Measurements from ENCODE around the gene ATP5IF1. TPM values are rescaled to one million over a fixed set of nuclear protein-coding genes. Genes with fewer than 3 reads are reported as not detected.

Gene ATP5IF1
- total and polyA plus RNA-seq, 2 of the 13 experiments (the other 11 are each of a cell fraction or from before 2014, with no cell fraction given), result 97.7 to 131 TPM

GRCh38 chr1:28232558-28233263 lies 3.2 kb upstream of the ATP5IF1 start, which contains the start of gene DNAJC8 (continued):
- TF ChIP-seq PHF21A (CRISPR knock-in tag; IDR thresholded peaks at IDR 0.05) (peak; percentile 28; the same call in 1 of the 2 replicates), ISL2 (CRISPR knock-in tag; IDR thresholded peaks at IDR 0.05) (no peak), TFE3 (CRISPR knock-in tag; IDR thresholded peaks at IDR 0.05) (peak; percentile 92), ZBTB2 (CRISPR knock-in tag; IDR thresholded peaks at IDR 0.05; ENCODE audit: low read depth) (no peak), RXRA (CRISPR knock-in tag; IDR thresholded peaks at IDR 0.05) (no peak; the same call in 1 of the 2 replicates), HCFC1 (IDR thresholded peaks at IDR 0.05; ENCODE audit: low read depth, low read length) (no peak; the same call in 1 of the 2 replicates), CBFB (CRISPR knock-in tag; IDR thresholded peaks at IDR 0.05) (0 out of 2 replicates have a peak, but pooled peaks have one; percentile 36), AKNA (CRISPR knock-in tag; IDR thresholded peaks at IDR 0.05; ENCODE audit: borderline replicate concordance) (no peak), MEIS2 (CRISPR knock-in tag; IDR thresholded peaks at IDR 0.05) (no peak), RORA (CRISPR knock-in tag; IDR thresholded peaks at IDR 0.05) (no peak), ZNF800 (CRISPR knock-in tag; IDR thresholded peaks at IDR 0.05) (no peak), ZNF720 (CRISPR knock-in tag; IDR thresholded peaks at IDR 0.05) (no peak), ZNF18 (CRISPR knock-in tag; IDR thresholded peaks at IDR 0.05; ENCODE audit: insufficient replicate concordance) (no peak), MAFG (CRISPR knock-in tag; IDR thresholded peaks at IDR 0.05) (no peak), ARHGAP35 (CRISPR knock-in tag; IDR thresholded peaks at IDR 0.05; ENCODE audit: borderline replicate concordance) (peak; percentile 64; the same call in 1 of the 2 replicates), DRAP1 (CRISPR knock-in tag; IDR thresholded peaks at IDR 0.05) (peak; percentile 85), MYNN (CRISPR knock-in tag; IDR thresholded peaks at IDR 0.05; ENCODE audit: low read depth) (no peak)

Measured in HepG2 (cell line).